Activated CD4-positive, alpha-beta memory T cell treated with anti-CD3 and anti-CD28 coated beads, Interleukin-2, amount 10 ng/mL, durations not matched to agents 7 days and 5 days (primary cell): ENCODE results near the gene CLC. TPM values are rescaled to one million over a fixed set of nuclear protein-coding genes. Genes with fewer than 3 reads are reported as not detected.
A peak's percentile ranks its signal among the peaks of the same experiment; 100 is the strongest.
"Not testable (repeated sequence)": the region's sequence is repeated elsewhere in the genome, so short reads cannot be mapped to it uniquely, and the experiment has no call there.

Experiments used
- CTCF ChIA-PET: fragments of 350-600 bp; sonication (Branson Sonifier 250); formaldehyde crosslinking; loops from one replicate; lab custom pipeline; 2021; ENCODE audit warnings: antibody characterized with exemption, inconsistent platforms; lab: Charles Lee
- POLR2A ChIA-PET: fragments of 350-600 bp; sonication (Branson Sonifier 250); formaldehyde crosslinking; loops from one replicate; lab custom pipeline; 2021; ENCODE audit warnings: antibody characterized with exemption; lab: Charles Lee
- DNase-seq: peaks from one replicate; pipeline ENCODE4 v3.0.0-alpha.2; 2020
- H3K27ac Mint-ChIP-seq: one replicate; pipeline ENCODE4 v1.8.0; 2021; ENCODE audit warnings: mild to moderate bottlenecking, mixed read lengths
- H3K27me3 Mint-ChIP-seq: one replicate; pipeline ENCODE4 v1.8.0; 2021; ENCODE audit warnings: mixed read lengths
- H3K36me3 Mint-ChIP-seq: one replicate; pipeline ENCODE4 v1.8.0; 2021; ENCODE audit warnings: low read depth, mixed read lengths
- H3K4me1 Mint-ChIP-seq: one replicate; pipeline ENCODE4 v1.8.0; 2021; ENCODE audit warnings: mixed read lengths
- H3K4me3 Mint-ChIP-seq: one replicate; pipeline ENCODE4 v1.8.0; 2021; ENCODE audit warnings: mild to moderate bottlenecking, mixed read lengths
- H3K9me3 Mint-ChIP-seq: one replicate; pipeline ENCODE4 v1.8.0; 2021; ENCODE audit warnings: mixed read lengths
- total RNA-seq, 2 experiments: library from RNA; stranded (reverse); gene quantifications; one replicate each; pipeline ENCODE4 v1.2.3, GENCODE V29; 2021

The CLC gene
- total RNA-seq, 2 experiments from 2014 or later = 1.5 to 1.8 TPM

- Mint-ChIP-seq H3K9me3 (no peaks in the 10 kb centered on the region), H3K27ac (no peak overlapping the region), H3K4me1 (no peaks in the 10 kb centered on the region), H3K27me3 (peaks cover 39% of the 10 kb centered on the region), H3K36me3 (no peaks in the 10 kb centered on the region), H3K4me3 (no peak overlapping the region)
- CTCF ChIA-PET = no interaction called here
- POLR2A ChIA-PET = no interaction called here
- no peak for DNase-seq
These were observed 11.8 kb downstream of the CLC start for GRCh38 chr19:39725995-39726394.

GRCh38 chr19:39720144-39720543 lies 17.7 kb downstream of the CLC start:
- H3K27me3 Mint-ChIP-seq = peaks cover 59% of the 10 kb centered on the region
- H3K4me1 Mint-ChIP-seq, H3K9me3 Mint-ChIP-seq, DNase-seq, H3K27ac Mint-ChIP-seq, POLR2A ChIA-PET, H3K4me3 Mint-ChIP-seq, CTCF ChIA-PET, H3K36me3 Mint-ChIP-seq: not testable (repeated sequence)

DNA sequence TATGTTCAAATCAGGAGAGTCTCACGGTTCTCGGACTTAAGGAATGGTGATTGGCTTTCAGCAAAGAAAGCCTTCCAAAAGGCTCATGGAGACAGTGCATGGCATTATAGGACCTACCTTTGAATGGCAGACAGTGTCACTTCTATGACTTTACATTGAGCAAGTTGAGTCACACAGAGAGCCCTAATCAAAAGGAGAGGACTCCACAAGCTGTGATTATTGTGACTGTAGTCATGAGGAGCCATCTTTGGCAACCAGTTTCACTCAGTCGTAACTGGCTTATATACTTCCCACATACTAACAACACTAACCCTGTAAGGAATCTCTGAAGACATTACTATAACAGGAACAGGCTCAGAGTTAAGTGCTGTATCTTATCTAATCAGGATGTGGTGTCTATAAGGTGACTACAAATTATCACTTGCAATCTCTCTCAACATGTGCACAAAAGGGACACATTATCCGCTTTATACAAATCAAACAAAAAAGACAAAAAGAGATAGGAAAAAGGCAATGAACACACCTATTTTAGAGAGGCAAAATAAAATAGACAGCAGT lies 27.4 kb downstream of the CLC start:
- H3K4me1 Mint-ChIP-seq = peaks cover 30% of the 10 kb centered on the region
- CTCF ChIA-PET = no interaction called here
- H3K27me3 Mint-ChIP-seq = peaks cover 12% of the 10 kb centered on the region
- H3K4me3 Mint-ChIP-seq = no peak overlapping the region
- H3K9me3 Mint-ChIP-seq = peaks cover 9% of the 10 kb centered on the region
- H3K27ac Mint-ChIP-seq = peak overlapping the region; percentile 12
- no peak for DNase-seq
- peaks cover 10% of the 10 kb centered on the region for H3K36me3 Mint-ChIP-seq
- POLR2A ChIA-PET = no interaction called here

GRCh38 chr19:39709026-39709872 lies 28.6 kb downstream of the CLC start:
- DNase-seq = no peak
- Mint-ChIP-seq H3K4me1 (peaks cover 41% of the 10 kb centered on the region), H3K27ac (no peak overlapping the region), H3K4me3 (no peak overlapping the region), H3K36me3 (peaks cover 12% of the 10 kb centered on the region), H3K9me3 (peaks cover 9% of the 10 kb centered on the region), H3K27me3 (peaks cover 9% of the 10 kb centered on the region)
- POLR2A ChIA-PET = no interaction called here
- CTCF ChIA-PET = no interaction called here

DNA sequence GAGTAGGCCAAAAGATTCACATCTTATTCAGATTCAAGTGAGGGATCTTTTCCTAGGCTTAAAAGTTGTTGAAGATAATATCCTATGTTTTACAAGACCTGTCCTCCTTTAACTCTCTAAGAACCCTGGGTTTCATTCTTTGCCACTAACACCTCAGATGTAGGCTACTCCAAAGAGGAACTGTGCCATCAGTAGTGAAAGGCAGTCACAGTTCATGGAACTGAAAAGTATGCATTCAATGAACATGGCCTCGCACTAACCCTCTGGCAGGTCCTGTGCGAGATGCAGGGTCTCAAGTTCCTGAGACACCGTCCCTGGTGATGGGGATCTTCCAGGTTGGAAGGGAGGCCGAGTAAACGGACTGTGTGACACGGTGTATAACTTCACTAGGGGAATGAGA lies 29.2 kb downstream of the CLC start:
- ChIA-PET CTCF (no interaction called here), POLR2A (no interaction called here)
- Mint-ChIP-seq H3K9me3 (peaks cover 9% of the 10 kb centered on the region), H3K27me3 (peaks cover 9% of the 10 kb centered on the region), H3K4me1 (peaks cover 44% of the 10 kb centered on the region), H3K4me3 (no peak overlapping the region), H3K27ac (no peak overlapping the region), H3K36me3 (peaks cover 12% of the 10 kb centered on the region)
- no peak for DNase-seq

- CTCF ChIA-PET = no interaction called here
- H3K9me3 Mint-ChIP-seq = peaks cover 9% of the 10 kb centered on the region
- peaks cover 4% of the 10 kb centered on the region for H3K27me3 Mint-ChIP-seq
- peak overlapping the region; percentile 81 for H3K27ac Mint-ChIP-seq
- peak overlapping the region; percentile 15 for H3K4me3 Mint-ChIP-seq
- peaks cover 37% of the 10 kb centered on the region for H3K4me1 Mint-ChIP-seq
- H3K36me3 Mint-ChIP-seq = peaks cover 12% of the 10 kb centered on the region
- POLR2A ChIA-PET = no interaction called here
- DNase-seq = peak; percentile 29
These were observed 32.1 kb downstream of the CLC start for GRCh38 chr19:39705578-39706188.

- H3K9me3 Mint-ChIP-seq = peaks cover 9% of the 10 kb centered on the region
- CTCF ChIA-PET = no interaction called here
These were observed 33.4 kb downstream of the CLC start, which contains the start of gene LGALS14 for GRCh38 chr19:39704181-39705044. LGALS14 (plus strand) TSS chr19:39704481; CDS start chr19:39704529, 48 bp downstream.

DNA sequence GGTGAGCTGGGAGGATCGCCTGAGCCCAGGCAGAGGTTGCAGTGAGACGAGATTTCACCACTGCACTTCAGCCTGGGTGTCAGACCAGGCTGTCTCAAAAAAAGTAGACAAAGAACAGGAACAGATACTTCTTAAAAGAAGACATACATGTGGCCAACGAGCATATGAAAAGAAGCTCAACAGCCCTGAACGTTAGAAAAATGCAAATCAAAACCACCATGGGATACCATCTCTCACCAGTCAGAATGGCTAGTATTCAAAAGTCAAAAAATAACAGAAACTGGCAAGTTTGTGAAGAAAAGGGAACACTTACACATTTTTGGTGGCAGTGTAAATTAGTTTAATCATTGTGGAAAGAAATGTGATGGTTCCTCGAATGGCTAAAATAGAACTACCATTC lies 36.5 kb downstream of the CLC start:
- Mint-ChIP-seq H3K27me3 (peaks cover 5% of the 10 kb centered on the region), H3K4me1 (peaks cover 23% of the 10 kb centered on the region), H3K36me3 (peaks cover 6% of the 10 kb centered on the region), H3K9me3 (peaks cover 4% of the 10 kb centered on the region), H3K27ac (no peak overlapping the region), H3K4me3 (no peak overlapping the region)
- CTCF ChIA-PET = interaction anchor here (1.0 kb wide), 1 partner anchor 94 kb away, joined by 3 read pairs; no protein-coding TSS in a partner anchor
- DNase-seq = no peak
- POLR2A ChIA-PET = no interaction called here

More at GRCh38 chr19:39704181-39705044, 33.4 kb downstream of the CLC start, which contains the start of gene LGALS14:
- H3K27ac Mint-ChIP-seq = peak within 1 kb of the TSS; percentile 23
- H3K4me3 Mint-ChIP-seq = no peak within 1 kb of the TSS
- peaks cover 12% of the 10 kb centered on the region for H3K36me3 Mint-ChIP-seq
- no peak for DNase-seq
- POLR2A ChIA-PET = no interaction called here
- H3K27me3 Mint-ChIP-seq = peaks cover 2% of the 10 kb centered on the region
- peaks cover 27% of the 10 kb centered on the region for H3K4me1 Mint-ChIP-seq

GRCh38 chr19:39698535-39698934 lies 39.3 kb downstream of the CLC start:
- no peak for DNase-seq
- Mint-ChIP-seq H3K27me3 (peaks cover 5% of the 10 kb centered on the region), H3K27ac (no peak overlapping the region), H3K9me3 (no peaks in the 10 kb centered on the region), H3K36me3 (no peaks in the 10 kb centered on the region), H3K4me3 (no peak overlapping the region), H3K4me1 (no peaks in the 10 kb centered on the region)
- ChIA-PET CTCF (interaction anchor here (0.9 kb wide), 1 partner anchor 94 kb away, joined by 3 read pairs; no protein-coding TSS in a partner anchor), POLR2A (no interaction called here)

DNA sequence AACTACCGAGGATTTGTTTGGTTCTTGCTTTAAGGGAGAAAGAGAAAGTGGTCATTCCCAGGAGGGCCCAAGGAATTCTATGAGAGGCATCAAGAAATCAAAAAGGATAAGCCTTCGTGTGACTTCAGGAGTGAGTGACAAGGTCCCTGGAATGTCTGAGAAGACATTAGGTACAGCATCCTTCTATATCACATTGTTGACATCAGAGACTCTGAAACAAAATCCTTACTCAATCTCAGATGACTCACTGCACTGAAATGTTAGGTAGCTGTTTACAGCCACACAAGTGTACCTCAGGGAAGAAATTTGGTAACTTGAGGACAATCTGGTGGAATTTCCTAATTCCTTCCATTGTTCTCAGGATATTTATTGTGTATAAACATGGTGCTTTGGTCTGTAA lies 41.4 kb downstream of the CLC start:
- peaks cover 5% of the 10 kb centered on the region for H3K27me3 Mint-ChIP-seq
- no peaks in the 10 kb centered on the region for H3K4me1 Mint-ChIP-seq
- no peaks in the 10 kb centered on the region for H3K36me3 Mint-ChIP-seq
- no peak for DNase-seq
- H3K4me3 Mint-ChIP-seq = no peak overlapping the region
- POLR2A ChIA-PET = no interaction called here
- no peak overlapping the region for H3K27ac Mint-ChIP-seq
- H3K9me3 Mint-ChIP-seq = no peaks in the 10 kb centered on the region
- CTCF ChIA-PET = no interaction called here

DNA sequence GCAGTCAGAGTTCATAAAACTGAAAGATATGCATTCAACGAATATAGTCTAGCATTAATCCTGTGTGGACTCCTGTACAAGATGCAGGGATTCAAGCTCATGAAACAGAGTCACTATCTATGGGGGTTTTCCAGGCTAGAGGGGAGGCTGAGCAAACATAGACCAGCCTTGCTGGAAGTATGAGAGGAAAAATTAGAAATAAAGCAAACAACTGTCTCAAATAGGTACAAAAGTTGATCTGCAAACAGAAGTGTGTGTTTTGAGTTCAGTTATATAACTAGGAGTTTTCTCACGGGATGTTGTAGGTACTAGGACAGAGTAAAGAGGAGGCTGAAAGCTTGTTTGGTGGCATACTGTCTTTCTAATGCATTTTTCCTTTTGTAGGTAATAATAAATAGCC lies 42.1 kb downstream of the CLC start:
- no peak overlapping the region for H3K27ac Mint-ChIP-seq
- POLR2A ChIA-PET = no interaction called here

DNA sequence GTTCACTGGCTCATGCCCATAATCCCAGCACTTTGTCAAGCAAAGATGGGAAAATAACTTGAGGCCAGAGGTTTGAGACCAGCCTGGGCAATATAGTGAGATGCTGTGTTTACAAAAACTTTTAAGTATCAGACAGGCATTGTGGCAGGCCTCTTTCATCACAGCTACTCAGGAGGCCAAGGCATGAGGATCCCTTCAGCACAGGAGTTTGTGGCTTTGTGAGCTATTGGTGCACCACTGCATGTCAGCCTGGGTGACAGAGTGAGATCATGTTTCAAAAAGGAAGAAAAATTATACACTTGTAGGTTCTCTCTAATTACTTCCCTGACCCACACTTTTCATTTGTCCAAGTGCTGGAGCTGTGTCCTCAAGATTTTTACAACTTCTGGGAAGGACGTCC lies 45.0 kb downstream of the CLC start:
- H3K4me3 Mint-ChIP-seq = no peak overlapping the region
- ChIA-PET CTCF (no interaction called here), POLR2A (no interaction called here)
- H3K27me3 Mint-ChIP-seq = peaks cover 12% of the 10 kb centered on the region
- no peaks in the 10 kb centered on the region for H3K4me1 Mint-ChIP-seq
- peaks cover 4% of the 10 kb centered on the region for H3K36me3 Mint-ChIP-seq
- H3K27ac Mint-ChIP-seq = no peak overlapping the region
- no peak for DNase-seq
- H3K9me3 Mint-ChIP-seq = peaks cover 10% of the 10 kb centered on the region

More for the DNA sequence above, 42.1 kb downstream of the CLC start:
- Mint-ChIP-seq H3K9me3 (no peaks in the 10 kb centered on the region), H3K36me3 (no peaks in the 10 kb centered on the region), H3K27me3 (peaks cover 8% of the 10 kb centered on the region), H3K4me1 (no peaks in the 10 kb centered on the region), H3K4me3 (no peak overlapping the region)
- no peak for DNase-seq
- CTCF ChIA-PET = no interaction called here
